ENCODE measurements around the gene ARL4D.

Gene ARL4D

GRCh38 chr17:43405861-43406260 is 7.1 kb downstream of the ARL4D start:
- no peak for TF ChIP-seq CTCF (IDR thresholded peaks at IDR 0.05)

GRCh38 chr17:43406676-43407645 is 8.2 kb downstream of the ARL4D start:
- TF ChIP-seq CTCF (IDR thresholded peaks at IDR 0.05), result no peak

- TF ChIP-seq CTCF (IDR thresholded peaks at IDR 0.05), result no peak
These were observed 10.3 kb downstream of the ARL4D start for GRCh38 chr17:43409131-43409530.

GRCh38 chr17:43410557-43411368 is 12.0 kb downstream of the ARL4D start:
- no peak for TF ChIP-seq CTCF (IDR thresholded peaks at IDR 0.05)

GRCh38 chr17:43411369-43411677 is 12.5 kb downstream of the ARL4D start:
- no peak for TF ChIP-seq CTCF (IDR thresholded peaks at IDR 0.05)

GRCh38 chr17:43411749-43412148 is 13.0 kb downstream of the ARL4D start:
- no peak for TF ChIP-seq CTCF (IDR thresholded peaks at IDR 0.05)

GRCh38 chr17:43412166-43412565 is 13.4 kb downstream of the ARL4D start:
- no peak for TF ChIP-seq CTCF (IDR thresholded peaks at IDR 0.05)

Data from LNCAP (cell line).